ENCODE data around the gene METTL16. TPM values are rescaled to one million over a fixed set of nuclear protein-coding genes. Genes with fewer than 3 reads are reported as not detected.

Gene METTL16
- total and polyA plus RNA-seq, 7 donors, result 6.5 to 33.2 (median 18.3) TPM

- no peak for TF ChIP-seq EP300 (IDR thresholded peaks at IDR 0.05)
- 76 to 83% methylated on average over 3 of the region's 3 CpGs for WGBS, 2 donors
- Histone ChIP-seq H3K4me1 (peaks cover 0 to 10% (median 6%) of the 10 kb centered on the region in 4 donors), H3K27me3 (no peaks in the 10 kb centered on the region), H3K36me3 (peaks cover 7 to 45% (median 21%) of the 10 kb centered on the region in 4 donors), H3K9me3 (no peaks in the 10 kb centered on the region), H3K27ac (peak overlapping the region; percentile 60 to 72 (median 64)), H3K4me3 (no peak overlapping the region)
- intact Hi-C loops (cut with DNase I), result no loop called here
- no peak for DNase-seq
These were observed 51.8 kb downstream of the METTL16 start for GRCh38 chr17:2459917-2460271.

DNA sequence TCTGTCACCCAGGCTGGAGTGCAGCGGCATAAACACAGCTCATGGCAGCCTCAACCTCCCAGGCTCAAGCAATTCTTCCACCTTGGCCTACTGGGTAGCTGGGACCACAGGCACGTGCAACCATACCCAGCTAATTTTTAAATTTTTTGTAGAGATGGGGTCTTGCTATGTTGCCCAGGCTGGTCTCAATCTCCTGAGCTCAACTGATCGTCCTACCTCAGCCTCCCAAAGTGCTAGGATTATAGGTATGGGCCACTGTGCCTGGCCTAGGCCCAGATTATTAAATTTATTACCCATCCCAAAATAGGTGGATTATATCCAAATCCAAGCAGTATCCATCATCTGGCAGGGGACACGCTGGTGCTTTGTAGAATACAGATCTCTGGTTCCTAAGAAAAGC is 53.8 kb downstream of the METTL16 start:
- TF ChIP-seq POLR2AphosphoS5 (IDR thresholded peaks at IDR 0.05), result no peak
- TF ChIP-seq EP300 (IDR thresholded peaks at IDR 0.05), result no peak
- TF ChIP-seq POLR2A (IDR thresholded peaks at IDR 0.05), result no peak
- TF ChIP-seq, protein P1, sequence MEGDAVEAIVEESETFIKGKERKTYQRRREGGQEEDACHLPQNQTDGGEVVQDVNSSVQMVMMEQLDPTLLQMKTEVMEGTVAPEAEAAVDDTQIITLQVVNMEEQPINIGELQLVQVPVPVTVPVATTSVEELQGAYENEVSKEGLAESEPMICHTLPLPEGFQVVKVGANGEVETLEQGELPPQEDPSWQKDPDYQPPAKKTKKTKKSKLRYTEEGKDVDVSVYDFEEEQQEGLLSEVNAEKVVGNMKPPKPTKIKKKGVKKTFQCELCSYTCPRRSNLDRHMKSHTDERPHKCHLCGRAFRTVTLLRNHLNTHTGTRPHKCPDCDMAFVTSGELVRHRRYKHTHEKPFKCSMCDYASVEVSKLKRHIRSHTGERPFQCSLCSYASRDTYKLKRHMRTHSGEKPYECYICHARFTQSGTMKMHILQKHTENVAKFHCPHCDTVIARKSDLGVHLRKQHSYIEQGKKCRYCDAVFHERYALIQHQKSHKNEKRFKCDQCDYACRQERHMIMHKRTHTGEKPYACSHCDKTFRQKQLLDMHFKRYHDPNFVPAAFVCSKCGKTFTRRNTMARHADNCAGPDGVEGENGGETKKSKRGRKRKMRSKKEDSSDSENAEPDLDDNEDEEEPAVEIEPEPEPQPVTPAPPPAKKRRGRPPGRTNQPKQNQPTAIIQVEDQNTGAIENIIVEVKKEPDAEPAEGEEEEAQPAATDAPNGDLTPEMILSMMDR (IDR thresholded peaks at IDR 0.05), result no peak
- Histone ChIP-seq H3K27me3 (no peaks in the 10 kb centered on the region), H3K27ac (no peak overlapping the region), H3K9me3 (no peaks in the 10 kb centered on the region), H3K36me3 (peaks cover 0 to 25% (median 9%) of the 10 kb centered on the region in 4 donors), H3K4me1 (peaks cover 0 to 10% (median 6%) of the 10 kb centered on the region in 4 donors), H3K4me3 (no peak overlapping the region)
- DNase-seq, result no peak
- WGBS, 2 donors, result 96 to 99% methylated on average over 4 of the region's 4 CpGs
- intact Hi-C loops (cut with DNase I), result no loop called here

DNA sequence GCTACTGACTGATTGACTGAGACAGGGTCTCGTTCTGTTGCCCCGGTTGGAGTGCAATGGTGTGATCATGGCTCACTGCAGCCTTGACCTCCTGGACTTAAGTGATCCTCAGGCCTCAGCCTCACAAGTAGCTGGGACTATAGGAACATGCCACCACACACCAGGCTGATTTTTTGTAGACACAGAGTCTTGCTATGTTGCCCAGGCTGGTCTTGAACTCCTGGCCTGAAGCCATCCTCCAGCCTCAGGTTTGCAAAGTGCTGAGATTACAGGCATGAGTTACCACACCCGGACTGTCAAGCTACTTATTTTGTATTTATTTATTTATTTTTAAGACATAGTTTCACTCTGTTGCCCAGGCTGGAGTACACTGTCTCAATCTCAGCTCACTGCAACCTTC is 55.2 kb downstream of the METTL16 start:
- DNase-seq, result no peak
- no peak overlapping the region for H3K4me3 ChIP-seq
- peaks cover 0 to 10% (median 6%) of the 10 kb centered on the region in 4 donors for H3K4me1 ChIP-seq
- H3K9me3 ChIP-seq, result no peaks in the 10 kb centered on the region
- H3K27me3 ChIP-seq, result no peaks in the 10 kb centered on the region
- no peak for TF ChIP-seq EP300 (IDR thresholded peaks at IDR 0.05)
- no peak for TF ChIP-seq POLR2AphosphoS5 (IDR thresholded peaks at IDR 0.05)
- no peak for TF ChIP-seq POLR2A (IDR thresholded peaks at IDR 0.05)
- TF ChIP-seq, protein P1 (IDR thresholded peaks at IDR 0.05), result no peak
- no peak overlapping the region for H3K27ac ChIP-seq
- intact Hi-C loops (cut with DNase I), result no loop called here
- peaks cover 0 to 11% (median 1%) of the 10 kb centered on the region in 4 donors for H3K36me3 ChIP-seq
- WGBS, 2 donors, result 88 to 93% methylated on average over 3 of the region's 3 CpGs

DNA sequence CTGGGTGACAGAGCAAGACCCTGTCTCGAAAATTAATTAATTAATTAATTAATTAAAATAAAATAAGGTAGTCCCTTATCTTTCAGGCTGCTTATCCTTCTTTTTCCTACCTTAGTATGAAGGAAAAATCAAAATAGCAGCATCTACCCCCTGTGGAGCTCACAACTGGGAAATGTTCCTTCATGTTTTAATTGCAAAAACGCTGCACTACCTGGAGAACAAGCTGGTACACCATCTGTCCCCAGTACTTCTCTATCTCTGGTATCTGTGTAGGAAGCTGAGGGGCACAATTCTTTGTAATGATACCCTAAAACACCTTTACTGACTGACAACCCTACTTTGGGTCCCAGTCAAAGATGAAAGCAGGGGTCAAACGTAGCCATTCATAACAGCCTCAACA is 55.7 kb downstream of the METTL16 start:
- WGBS, 2 donors, result 91 to 93% methylated on average over 3 of the region's 3 CpGs
- peaks cover 0 to 11% (median 1%) of the 10 kb centered on the region in 4 donors for H3K36me3 ChIP-seq
- no peak overlapping the region for H3K27ac ChIP-seq
- intact Hi-C loops (cut with DNase I), result no loop called here
- DNase-seq, result no peak
- H3K9me3 ChIP-seq, result no peaks in the 10 kb centered on the region
- H3K4me1 ChIP-seq, result peaks cover 0 to 10% (median 6%) of the 10 kb centered on the region in 4 donors
- TF ChIP-seq EP300 (IDR thresholded peaks at IDR 0.05), result no peak
- no peak for TF ChIP-seq POLR2A (IDR thresholded peaks at IDR 0.05)
- no peak for TF ChIP-seq POLR2AphosphoS5 (IDR thresholded peaks at IDR 0.05)
- TF ChIP-seq, protein P1 (IDR thresholded peaks at IDR 0.05), result no peak
- H3K27me3 ChIP-seq, result no peaks in the 10 kb centered on the region
- no peak overlapping the region for H3K4me3 ChIP-seq

GRCh38 chr17:2453866-2454265 is 57.8 kb downstream of the METTL16 start:
- H3K27ac ChIP-seq, result no peak overlapping the region
- H3K36me3 ChIP-seq, result peaks cover 0 to 11% (median 1%) of the 10 kb centered on the region in 4 donors
- H3K27me3 ChIP-seq, result no peaks in the 10 kb centered on the region
- no peak for DNase-seq
- intact Hi-C loops (cut with DNase I), result no loop called here
- no peaks in the 10 kb centered on the region for H3K9me3 ChIP-seq
- WGBS, 2 donors, result 84 to 95% methylated on average over 3 of the region's 3 CpGs
- H3K4me3 ChIP-seq, result no peak overlapping the region
- no peak for TF ChIP-seq POLR2A (IDR thresholded peaks at IDR 0.05)
- TF ChIP-seq, protein P1 (IDR thresholded peaks at IDR 0.05), result no peak
- TF ChIP-seq POLR2AphosphoS5 (IDR thresholded peaks at IDR 0.05), result no peak
- no peak for TF ChIP-seq EP300 (IDR thresholded peaks at IDR 0.05)
- H3K4me1 ChIP-seq, result peaks cover 0 to 1% (median 0%) of the 10 kb centered on the region in 4 donors
